ENCODE data around the gene G2E3. TPM values are rescaled to one million over a fixed set of nuclear protein-coding genes. Genes with fewer than 3 reads are reported as not detected.

The G2E3 gene
- total and polyA plus RNA-seq, 2 of the 13 experiments (the other 11 are each of a cell fraction or from before 2014, with no cell fraction given): 22.8 to 63.0 TPM

DNA sequence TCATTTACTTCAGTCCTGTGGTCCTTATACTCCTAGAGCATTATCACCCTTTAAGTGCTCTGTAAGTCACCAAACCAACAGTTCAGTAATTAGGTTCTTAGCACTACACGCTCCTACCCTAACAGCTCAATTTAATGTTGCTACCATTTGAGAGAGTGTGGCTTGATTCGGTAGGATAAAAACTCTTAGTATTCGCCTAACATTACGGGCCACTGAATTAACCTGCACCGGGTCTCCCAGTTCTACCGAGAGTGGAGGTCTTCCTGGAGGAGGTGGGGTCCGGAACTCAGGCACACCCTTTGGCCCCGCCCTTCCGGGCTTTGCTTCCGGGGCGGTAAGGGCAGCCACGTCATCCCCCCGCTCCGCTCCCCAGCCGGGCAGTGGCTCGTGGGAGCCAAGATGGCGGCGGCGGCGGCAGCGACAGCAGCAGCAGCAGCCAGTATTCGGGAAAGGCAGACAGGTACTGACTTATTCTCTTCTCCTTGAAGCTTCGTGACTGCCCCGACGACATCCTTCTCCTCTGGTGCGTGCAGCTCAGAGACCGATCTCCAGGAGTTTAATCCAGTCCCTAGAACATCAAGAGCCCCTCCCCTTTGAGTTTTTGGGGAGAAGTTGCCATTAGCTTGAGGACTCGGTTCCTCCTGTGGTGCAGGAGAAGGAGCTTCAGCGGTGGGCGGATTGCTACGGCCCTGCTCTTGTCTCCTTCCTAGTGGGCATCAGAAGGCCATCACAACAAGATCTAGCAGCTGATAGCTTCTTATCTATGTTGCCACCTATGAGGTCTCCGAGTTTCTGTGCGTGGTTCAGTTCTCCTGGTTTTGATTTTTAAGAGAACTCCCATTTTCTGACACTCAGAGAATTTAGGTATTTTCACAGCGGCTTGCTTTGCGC lies 63.2 kb downstream of the G2E3 start, which contains the start of gene SCFD1 (continued):
- TF ChIP-seq DNMT3B (CRISPR knock-in tag; conservative IDR thresholded peaks at IDR 0.05) (peak; percentile 99), NRL (CRISPR knock-in tag; IDR thresholded peaks at IDR 0.05; ENCODE audit: borderline replicate concordance) (peak; percentile 100; the same call in 1 of the 2 replicates), ZBTB8A (CRISPR knock-in tag; IDR thresholded peaks at IDR 0.05; ENCODE audit: borderline replicate concordance, low read depth) (peak; percentile 74; the same call in 1 of the 2 replicates), MZF1 (CRISPR knock-in tag; IDR thresholded peaks at IDR 0.05; ENCODE audit: borderline replicate concordance) (no peak), PHB2 (IDR thresholded peaks at IDR 0.05; ENCODE audit: partially characterized antibody) (no peak), TBP (CRISPR knock-in tag; IDR thresholded peaks at IDR 0.05) (peak; percentile 96; the same call in 1 of the 2 replicates), HNRNPL (IDR thresholded peaks at IDR 0.05; ENCODE audit: low read depth, low read length) (peak; percentile 76; the same call in 1 of the 2 replicates), ZNF615 (CRISPR knock-in tag; IDR thresholded peaks at IDR 0.05; ENCODE audit: borderline replicate concordance) (peak; percentile 99; the same call in 1 of the 2 replicates), BRCA1 (CRISPR knock-in tag; IDR thresholded peaks at IDR 0.05) (peak; percentile 97; the same call in 1 of the 2 replicates), HOXA3 (CRISPR knock-in tag; IDR thresholded peaks at IDR 0.05) (peak; percentile 99), IKZF4 (CRISPR knock-in tag; IDR thresholded peaks at IDR 0.05; ENCODE audit: borderline replicate concordance, low read depth, not compliant biosample characterization) (peak; percentile 99), ZNF558 (CRISPR knock-in tag; IDR thresholded peaks at IDR 0.05; ENCODE audit: borderline replicate concordance) (no peak), ZNF614 (CRISPR knock-in tag; IDR thresholded peaks at IDR 0.05; ENCODE audit: borderline replicate concordance) (peak; percentile 99)
- TF ChIP-seq, protein P1, sequence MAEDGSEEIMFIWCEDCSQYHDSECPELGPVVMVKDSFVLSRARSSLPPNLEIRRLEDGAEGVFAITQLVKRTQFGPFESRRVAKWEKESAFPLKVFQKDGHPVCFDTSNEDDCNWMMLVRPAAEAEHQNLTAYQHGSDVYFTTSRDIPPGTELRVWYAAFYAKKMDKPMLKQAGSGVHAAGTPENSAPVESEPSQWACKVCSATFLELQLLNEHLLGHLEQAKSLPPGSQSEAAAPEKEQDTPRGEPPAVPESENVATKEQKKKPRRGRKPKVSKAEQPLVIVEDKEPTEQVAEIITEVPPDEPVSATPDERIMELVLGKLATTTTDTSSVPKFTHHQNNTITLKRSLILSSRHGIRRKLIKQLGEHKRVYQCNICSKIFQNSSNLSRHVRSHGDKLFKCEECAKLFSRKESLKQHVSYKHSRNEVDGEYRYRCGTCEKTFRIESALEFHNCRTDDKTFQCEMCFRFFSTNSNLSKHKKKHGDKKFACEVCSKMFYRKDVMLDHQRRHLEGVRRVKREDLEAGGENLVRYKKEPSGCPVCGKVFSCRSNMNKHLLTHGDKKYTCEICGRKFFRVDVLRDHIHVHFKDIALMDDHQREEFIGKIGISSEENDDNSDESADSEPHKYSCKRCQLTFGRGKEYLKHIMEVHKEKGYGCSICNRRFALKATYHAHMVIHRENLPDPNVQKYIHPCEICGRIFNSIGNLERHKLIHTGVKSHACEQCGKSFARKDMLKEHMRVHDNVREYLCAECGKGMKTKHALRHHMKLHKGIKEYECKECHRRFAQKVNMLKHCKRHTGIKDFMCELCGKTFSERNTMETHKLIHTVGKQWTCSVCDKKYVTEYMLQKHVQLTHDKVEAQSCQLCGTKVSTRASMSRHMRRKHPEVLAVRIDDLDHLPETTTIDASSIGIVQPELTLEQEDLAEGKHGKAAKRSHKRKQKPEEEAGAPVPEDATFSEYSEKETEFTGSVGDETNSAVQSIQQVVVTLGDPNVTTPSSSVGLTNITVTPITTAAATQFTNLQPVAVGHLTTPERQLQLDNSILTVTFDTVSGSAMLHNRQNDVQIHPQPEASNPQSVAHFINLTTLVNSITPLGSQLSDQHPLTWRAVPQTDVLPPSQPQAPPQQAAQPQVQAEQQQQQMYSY (CRISPR knock-in tag; IDR thresholded peaks at IDR 0.05): peak; percentile 81
- TF ChIP-seq, protein P2, sequence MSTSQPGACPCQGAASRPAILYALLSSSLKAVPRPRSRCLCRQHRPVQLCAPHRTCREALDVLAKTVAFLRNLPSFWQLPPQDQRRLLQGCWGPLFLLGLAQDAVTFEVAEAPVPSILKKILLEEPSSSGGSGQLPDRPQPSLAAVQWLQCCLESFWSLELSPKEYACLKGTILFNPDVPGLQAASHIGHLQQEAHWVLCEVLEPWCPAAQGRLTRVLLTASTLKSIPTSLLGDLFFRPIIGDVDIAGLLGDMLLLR (CRISPR knock-in tag; IDR thresholded peaks at IDR 0.05): peak; percentile 97; the same call in 1 of the 2 replicates
- TF ChIP-seq, protein P3, sequence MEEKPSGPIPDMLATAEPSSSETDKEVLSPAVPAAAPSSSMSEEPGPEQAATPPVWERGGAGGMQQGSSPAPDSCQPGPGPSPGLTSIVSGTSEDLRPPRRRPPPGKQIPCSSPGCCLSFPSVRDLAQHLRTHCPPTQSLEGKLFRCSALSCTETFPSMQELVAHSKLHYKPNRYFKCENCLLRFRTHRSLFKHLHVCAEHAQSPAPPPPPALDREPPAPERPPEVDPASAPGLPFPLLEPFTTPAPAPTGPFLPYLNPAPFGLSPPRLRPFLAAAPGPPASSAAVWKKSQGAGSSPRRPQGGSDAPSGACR (CRISPR knock-in tag; IDR thresholded peaks at IDR 0.05): peak; percentile 98; the same call in 1 of the 2 replicates
- TF ChIP-seq, protein P4, sequence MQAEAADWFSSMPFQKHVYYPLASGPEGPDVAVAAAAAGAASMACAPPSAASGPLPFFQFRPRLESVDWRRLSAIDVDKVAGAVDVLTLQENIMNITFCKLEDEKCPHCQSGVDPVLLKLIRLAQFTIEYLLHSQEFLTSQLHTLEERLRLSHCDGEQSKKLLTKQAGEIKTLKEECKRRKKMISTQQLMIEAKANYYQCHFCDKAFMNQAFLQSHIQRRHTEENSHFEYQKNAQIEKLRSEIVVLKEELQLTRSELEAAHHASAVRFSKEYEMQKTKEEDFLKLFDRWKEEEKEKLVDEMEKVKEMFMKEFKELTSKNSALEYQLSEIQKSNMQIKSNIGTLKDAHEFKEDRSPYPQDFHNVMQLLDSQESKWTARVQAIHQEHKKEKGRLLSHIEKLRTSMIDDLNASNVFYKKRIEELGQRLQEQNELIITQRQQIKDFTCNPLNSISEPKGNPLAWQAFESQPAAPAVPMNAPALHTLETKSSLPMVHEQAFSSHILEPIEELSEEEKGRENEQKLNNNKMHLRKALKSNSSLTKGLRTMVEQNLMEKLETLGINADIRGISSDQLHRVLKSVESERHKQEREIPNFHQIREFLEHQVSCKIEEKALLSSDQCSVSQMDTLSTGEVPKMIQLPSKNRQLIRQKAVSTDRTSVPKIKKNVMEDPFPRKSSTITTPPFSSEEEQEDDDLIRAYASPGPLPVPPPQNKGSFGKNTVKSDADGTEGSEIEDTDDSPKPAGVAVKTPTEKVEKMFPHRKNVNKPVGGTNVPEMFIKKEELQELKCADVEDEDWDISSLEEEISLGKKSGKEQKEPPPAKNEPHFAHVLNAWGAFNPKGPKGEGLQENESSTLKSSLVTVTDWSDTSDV (CRISPR knock-in tag; IDR thresholded peaks at IDR 0.05): peak; percentile 99; the same call in 1 of the 2 replicates
- TF ChIP-seq, protein P5, sequence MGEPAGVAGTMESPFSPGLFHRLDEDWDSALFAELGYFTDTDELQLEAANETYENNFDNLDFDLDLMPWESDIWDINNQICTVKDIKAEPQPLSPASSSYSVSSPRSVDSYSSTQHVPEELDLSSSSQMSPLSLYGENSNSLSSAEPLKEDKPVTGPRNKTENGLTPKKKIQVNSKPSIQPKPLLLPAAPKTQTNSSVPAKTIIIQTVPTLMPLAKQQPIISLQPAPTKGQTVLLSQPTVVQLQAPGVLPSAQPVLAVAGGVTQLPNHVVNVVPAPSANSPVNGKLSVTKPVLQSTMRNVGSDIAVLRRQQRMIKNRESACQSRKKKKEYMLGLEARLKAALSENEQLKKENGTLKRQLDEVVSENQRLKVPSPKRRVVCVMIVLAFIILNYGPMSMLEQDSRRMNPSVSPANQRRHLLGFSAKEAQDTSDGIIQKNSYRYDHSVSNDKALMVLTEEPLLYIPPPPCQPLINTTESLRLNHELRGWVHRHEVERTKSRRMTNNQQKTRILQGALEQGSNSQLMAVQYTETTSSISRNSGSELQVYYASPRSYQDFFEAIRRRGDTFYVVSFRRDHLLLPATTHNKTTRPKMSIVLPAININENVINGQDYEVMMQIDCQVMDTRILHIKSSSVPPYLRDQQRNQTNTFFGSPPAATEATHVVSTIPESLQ (CRISPR knock-in tag; conservative IDR thresholded peaks at IDR 0.05): peak; percentile 97
